Stomach (tissue), 9 donors: ENCODE results near the gene KCNQ4. TPM values are rescaled to one million over a fixed set of nuclear protein-coding genes. Genes with fewer than 3 reads are reported as not detected.

Experiments
- DNase-seq, 2 donors: peaks; one replicate each; pipeline versions ENCODE4 v3.0.0 to v3.0.0-alpha.2; 2013 to 2019
- H3K27ac ChIP-seq, 5 donors: fragments of 200-600 bp in 4 of 5; sonication (generic) in 4 of 5; one replicate each; pipeline ENCODE4 v1.5.1; 2013 to 2019; ENCODE audit warnings: mild to moderate bottlenecking in 1 of 5, moderate library complexity in 1 of 5
- H3K27me3 ChIP-seq, 3 donors: fragments of 200-600 bp; sonication (generic); one replicate each; pipeline ENCODE4 v1.5.1; 2017 to 2019; ENCODE audit warnings: mixed run types in 1 of 3
- H3K36me3 ChIP-seq, 4 donors: fragments of 200-600 bp; sonication (generic); 1 replicate in 3 of 4; 2 replicates in 1 of 4; pipeline ENCODE4 v1.5.1; 2016 to 2019
- H3K4me1 ChIP-seq, 4 donors: fragments of 200-600 bp; sonication (generic); one replicate each; pipeline ENCODE4 v1.5.1; 2016 to 2019
- H3K4me3 ChIP-seq, 4 donors: fragments of 200-600 bp; sonication (generic) in 3 of 4; one replicate each; pipeline ENCODE4 v1.5.1; 2016 to 2019; ENCODE audit warnings: mild to moderate bottlenecking in 1 of 4
- H3K9me3 ChIP-seq, 4 donors: fragments of 200-600 bp; sonication (generic); one replicate each; pipeline ENCODE4 v1.5.1; 2016 to 2019
- CTCF ChIP-seq, 7 experiments: fragments of 450-650 bp in 4 of 7; fragments of 200-600 bp in 3 of 7; sonication (generic) in 3 of 7; IDR thresholded peaks; one replicate each; pipeline ENCODE4 v1.5.1; 2016 to 2019; ENCODE audit warnings: antibody characterized with exemption in 7 of 7, control low read depth in 2 of 7, mild to moderate bottlenecking in 1 of 7
- EP300 ChIP-seq: sonication (generic); formaldehyde crosslinking; IDR thresholded peaks from one replicate; pipeline ENCODE4 v1.6.1; 2017; ENCODE audit warnings: antibody characterized with exemption
- POLR2A ChIP-seq, 4 donors: fragments of 450-650 bp; IDR thresholded peaks; one replicate each; pipeline ENCODE4 v1.6.1; 2016; ENCODE audit warnings: antibody characterized with exemption in 4 of 4, control low read depth in 2 of 4, mild to moderate bottlenecking in 1 of 4, moderate library complexity in 1 of 4
- POLR2AphosphoS5 ChIP-seq, 3 donors: sonication (generic); formaldehyde crosslinking; IDR thresholded peaks; one replicate each; pipeline ENCODE4 v1.6.1; 2016; ENCODE audit warnings: antibody characterized with exemption in 3 of 3
- WGBS, 5 donors: extraction: QIAGEN DNeasy Blood & Tissue Kit in 3 of 5; methylation state at CpG; one replicate each; pipeline versions ENCODE4 v1.1.5 to v1.1.7; 2013 to 2018; 5-methylcytosine and 5-hydroxymethylcytosine counted together
- intact Hi-C: fragments of 100-400 bp; cut with DNase I; formaldehyde crosslinking; loops from one replicate; pipeline ENCODE4 v1.15.1; 2023; ENCODE audit warnings: low total_unique reads
- polyA plus RNA-seq, 3 donors: library from polyadenylated mRNA; stranded (reverse); fragments of 200-250 nt; gene quantifications; one replicate each; pipeline ENCODE4 v1.2.3, GENCODE V29; 2013
- total RNA-seq, 5 donors: library from RNA; depleted of rRNA; stranded (reverse); fragments of >200 nt; gene quantifications; one replicate each; pipeline versions ENCODE4 v1.1.0 to v1.2.3, GENCODE V29; 2014 to 2016
- donor health status: healthy with polysubstance abuse.
- donor health status: Bipolar disorder and iron deficiency.
- donor health status: healthy.

KCNQ4 gene
- total and polyA plus RNA-seq, 8 donors: 0.31 to 7.6 (median 0.58) TPM; not detected in 1

- intact Hi-C loops: no loop called here
- TF ChIP-seq POLR2AphosphoS5 (IDR thresholded peaks at IDR 0.05): no peak
- TF ChIP-seq CTCF (IDR thresholded peaks at IDR 0.05): no peak
- TF ChIP-seq POLR2A (IDR thresholded peaks at IDR 0.05): no peak
- no peak for TF ChIP-seq EP300
- Histone ChIP-seq H3K27ac (peak overlapping the region in 1 of 5 donors; percentile 10), H3K36me3 (peaks cover 68 to 100% (median 98%) of the 10 kb centered on the region in 4 donors), H3K4me1 (peaks cover 0 to 30% (median 16%) of the 10 kb centered on the region in 4 donors), H3K4me3 (no peak overlapping the region), H3K27me3 (no peaks in the 10 kb centered on the region), H3K9me3 (no peaks in the 10 kb centered on the region)
- 78 to 83% (median 81%) methylated on average over 7 of the region's 7 CpGs for WGBS, 5 donors
- no peak for DNase-seq
Measured at GRCh38 chr1:40762144-40762923, 21.3 kb upstream of the KCNQ4 start.

- WGBS, 5 donors: 80 to 85% (median 81%) methylated on average over 9 of the region's 9 CpGs
- no peaks in the 10 kb centered on the region for H3K9me3 ChIP-seq
- DNase-seq: no peak
- no peak overlapping the region for H3K27ac ChIP-seq
- H3K4me3 ChIP-seq: no peak overlapping the region
- intact Hi-C loops: no loop called here
- H3K27me3 ChIP-seq: no peaks in the 10 kb centered on the region
- H3K36me3 ChIP-seq: peaks cover 63 to 100% (median 98%) of the 10 kb centered on the region in 4 donors
- peaks cover 0 to 28% (median 14%) of the 10 kb centered on the region in 4 donors for H3K4me1 ChIP-seq
- TF ChIP-seq POLR2A (IDR thresholded peaks at IDR 0.05): no peak
- TF ChIP-seq EP300: no peak
- TF ChIP-seq CTCF (IDR thresholded peaks at IDR 0.05): no peak
- TF ChIP-seq POLR2AphosphoS5 (IDR thresholded peaks at IDR 0.05): no peak
Measured at GRCh38 chr1:40763742-40764532, 19.6 kb upstream of the KCNQ4 start.

- no peak for DNase-seq
- peaks cover 0 to 28% (median 14%) of the 10 kb centered on the region in 4 donors for H3K4me1 ChIP-seq
- H3K27me3 ChIP-seq: no peaks in the 10 kb centered on the region
- intact Hi-C loops: no loop called here
- no peak overlapping the region for H3K4me3 ChIP-seq
- H3K9me3 ChIP-seq: no peaks in the 10 kb centered on the region
- TF ChIP-seq CTCF (IDR thresholded peaks at IDR 0.05): no peak
- no peak for TF ChIP-seq POLR2AphosphoS5 (IDR thresholded peaks at IDR 0.05)
- TF ChIP-seq EP300: no peak
- no peak for TF ChIP-seq POLR2A (IDR thresholded peaks at IDR 0.05)
- no peak overlapping the region for H3K27ac ChIP-seq
- WGBS, 5 donors: 53 to 89% (median 84%) methylated on average over 2 of the region's 2 CpGs
- H3K36me3 ChIP-seq: peaks cover 63 to 100% (median 98%) of the 10 kb centered on the region in 4 donors
Measured at GRCh38 chr1:40764981-40765380, 18.6 kb upstream of the KCNQ4 start.

GRCh38 chr1:40766017-40766416, 17.6 kb upstream of the KCNQ4 start:
- intact Hi-C loops: no loop called here
- peaks cover 70 to 100% (median 98%) of the 10 kb centered on the region in 4 donors for H3K36me3 ChIP-seq
- H3K27me3 ChIP-seq: no peaks in the 10 kb centered on the region
- no peak for DNase-seq
- H3K27ac ChIP-seq: no peak overlapping the region
- 93 to 100% (median 95%) methylated on average over 2 of the region's 2 CpGs for WGBS, 5 donors
- TF ChIP-seq EP300 (no peak), CTCF (IDR thresholded peaks at IDR 0.05) (no peak), POLR2AphosphoS5 (IDR thresholded peaks at IDR 0.05) (no peak)
- H3K4me3 ChIP-seq: no peak overlapping the region
- H3K4me1 ChIP-seq: peaks cover 0 to 28% (median 12%) of the 10 kb centered on the region in 4 donors
- H3K9me3 ChIP-seq: no peaks in the 10 kb centered on the region
